ENCODE results near the gene VPS50.
A peak's percentile ranks its signal among the peaks of the same experiment; 100 is the strongest.

VPS50 gene

DNA sequence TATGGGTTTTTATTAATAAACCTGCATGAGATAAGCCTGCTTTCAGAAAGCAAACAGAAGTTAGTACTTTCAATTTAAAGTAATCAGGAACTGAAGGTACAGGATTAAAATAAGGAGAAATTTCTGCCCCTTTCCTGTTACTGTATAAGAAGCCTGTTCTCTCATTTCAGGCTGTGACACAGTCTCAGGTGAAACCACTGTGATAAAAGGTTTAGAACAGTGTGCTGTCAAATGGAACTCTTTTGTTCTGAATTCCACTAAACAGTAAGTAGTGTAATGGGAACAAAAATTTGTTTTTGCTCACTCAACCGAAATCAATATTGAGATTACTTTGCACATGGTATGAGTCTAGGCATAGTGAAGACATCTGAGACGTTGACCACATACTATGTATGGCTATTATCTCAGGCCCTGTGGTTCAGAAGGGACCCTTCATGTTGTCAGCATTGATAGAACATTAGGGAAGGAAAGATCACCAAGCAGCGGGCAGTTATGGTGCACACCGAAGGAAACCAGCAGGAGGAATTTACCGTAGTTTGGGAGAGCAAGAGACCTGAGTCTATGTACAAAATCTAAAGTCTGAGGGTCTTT is 20.8 kb upstream of the VPS50 start:
- no peaks in the 10 kb centered on the region for H3K36me3 ChIP-seq (ENCODE audit: control insufficient read depth, insufficient read depth, low read length)
- H3K27ac ChIP-seq (ENCODE audit: low read length) = no peak overlapping the region
- H3K9me3 ChIP-seq (ENCODE audit: control insufficient read depth, insufficient read depth, low read length) = no peaks in the 10 kb centered on the region
- H3K27me3 ChIP-seq (ENCODE audit: control insufficient read depth, insufficient read depth, low read length) = no peaks in the 10 kb centered on the region
- H3K4me3 ChIP-seq (ENCODE audit: low read length) = no peak overlapping the region
- no CpG with 5 or more reads among the region's 5 CpGs for WGBS (ENCODE audit: insufficient coverage, insufficient read length)
- H3K4me1 ChIP-seq (ENCODE audit: control insufficient read depth, insufficient read depth, low read length) = no peaks in the 10 kb centered on the region; the same call in 1 of the 2 replicates
- no peak for DNase-seq (ENCODE audit: low read depth, low spot score)

DNA sequence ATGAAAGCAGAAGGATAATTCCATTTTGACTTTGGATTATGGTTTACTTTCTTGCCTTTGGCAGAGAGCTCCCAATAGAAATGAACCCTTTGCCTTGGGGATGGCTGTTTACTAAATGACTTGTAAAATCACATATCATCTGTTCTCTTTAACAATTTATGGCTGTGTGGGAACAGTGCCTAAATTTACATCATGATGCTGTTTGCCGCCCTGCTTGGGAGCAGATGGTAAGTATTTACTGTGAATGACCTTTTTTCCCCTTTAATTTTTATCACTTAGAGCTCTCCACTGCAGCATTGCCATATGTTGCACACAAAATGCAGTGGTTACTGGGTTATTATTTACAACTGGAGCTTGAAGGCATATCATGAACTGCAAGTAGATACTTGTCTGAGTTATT is 19.3 kb upstream of the VPS50 start:
- H3K4me1 ChIP-seq (ENCODE audit: control insufficient read depth, insufficient read depth, low read length) = no peaks in the 10 kb centered on the region; the same call in 1 of the 2 replicates
- H3K27ac ChIP-seq (ENCODE audit: low read length) = no peak overlapping the region
- H3K36me3 ChIP-seq (ENCODE audit: control insufficient read depth, insufficient read depth, low read length) = no peaks in the 10 kb centered on the region
- DNase-seq (ENCODE audit: low read depth, low spot score) = no peak
- no peaks in the 10 kb centered on the region for H3K27me3 ChIP-seq (ENCODE audit: control insufficient read depth, insufficient read depth, low read length)
- H3K4me3 ChIP-seq (ENCODE audit: low read length) = no peak overlapping the region
- H3K9me3 ChIP-seq (ENCODE audit: control insufficient read depth, insufficient read depth, low read length) = no peaks in the 10 kb centered on the region
- no CpG with 5 or more reads among the region's 1 CpG for WGBS (ENCODE audit: insufficient coverage, insufficient read length)

DNA sequence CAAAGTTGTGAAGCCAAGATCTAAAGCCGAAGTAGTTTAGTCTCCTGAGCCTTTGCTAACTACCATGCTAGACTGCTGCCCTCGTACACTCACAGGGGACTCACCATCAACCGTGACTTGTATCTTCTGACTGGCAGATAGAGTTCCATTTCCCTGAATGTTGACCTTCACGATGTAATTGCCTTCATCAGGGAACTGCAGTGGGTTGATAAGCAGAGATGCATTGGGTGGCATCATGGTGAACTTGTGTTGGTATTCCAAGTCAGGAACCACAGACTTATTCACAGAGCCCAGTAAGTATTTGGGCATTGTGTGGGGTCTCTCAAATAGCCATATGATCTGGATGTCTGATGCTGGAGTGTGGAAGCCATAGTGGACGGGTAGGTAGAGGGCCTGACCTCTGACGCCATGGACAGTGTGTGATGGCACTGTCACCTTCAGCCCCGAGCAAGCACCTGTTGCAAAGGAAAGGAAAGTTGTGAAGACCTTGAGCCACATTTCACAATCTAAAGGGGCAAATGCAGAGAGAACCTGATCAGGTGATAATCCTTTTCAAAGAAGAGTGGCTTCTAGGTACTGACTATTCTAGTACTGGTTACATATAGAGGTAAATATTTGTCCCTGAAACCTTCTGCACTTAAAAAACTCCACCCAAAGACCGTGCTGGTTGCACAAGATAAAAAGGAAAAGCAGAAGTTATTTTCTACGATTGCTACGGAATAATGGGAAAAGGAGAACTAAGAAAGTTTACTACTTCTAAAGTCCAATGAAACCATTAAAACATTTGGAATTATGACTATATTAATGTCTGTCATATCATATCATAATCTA is 13.0 kb upstream of the VPS50 start:
- Histone ChIP-seq H3K36me3 (ENCODE audit: control insufficient read depth, insufficient read depth, low read length) (no peaks in the 10 kb centered on the region), H3K9me3 (ENCODE audit: control insufficient read depth, insufficient read depth, low read length) (no peaks in the 10 kb centered on the region), H3K27ac (ENCODE audit: low read length) (no peak overlapping the region), H3K4me3 (ENCODE audit: low read length) (no peak overlapping the region), H3K4me1 (ENCODE audit: control insufficient read depth, insufficient read depth, low read length) (no peaks in the 10 kb centered on the region; the same call in 1 of the 2 replicates), H3K27me3 (ENCODE audit: control insufficient read depth, insufficient read depth, low read length) (no peaks in the 10 kb centered on the region)
- no CpG with 5 or more reads among the region's 10 CpGs for WGBS (ENCODE audit: insufficient coverage, insufficient read length)
- no peak for DNase-seq (ENCODE audit: low read depth, low spot score)

DNA sequence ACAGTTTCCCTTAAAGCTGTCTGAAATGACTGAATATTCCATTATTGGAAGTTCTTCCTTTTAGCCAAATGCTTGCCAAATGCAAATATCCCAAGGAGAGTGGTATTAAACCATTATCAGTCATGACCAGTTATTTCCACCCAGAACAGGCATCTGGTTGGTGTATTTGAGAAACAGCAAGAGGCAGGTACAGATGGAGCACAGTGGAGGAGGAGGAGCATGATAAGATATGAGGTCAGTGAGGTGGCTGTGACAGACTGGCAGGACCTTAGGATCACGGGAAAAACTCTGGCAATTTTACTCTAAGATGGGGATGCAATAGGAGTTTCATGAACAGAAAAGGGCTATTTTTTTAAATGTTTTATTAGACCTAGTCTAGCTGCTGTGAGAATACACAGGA is 12.3 kb upstream of the VPS50 start:
- Histone ChIP-seq H3K36me3 (ENCODE audit: control insufficient read depth, insufficient read depth, low read length) (no peaks in the 10 kb centered on the region), H3K27ac (ENCODE audit: low read length) (no peak overlapping the region), H3K4me1 (ENCODE audit: control insufficient read depth, insufficient read depth, low read length) (no peaks in the 10 kb centered on the region; the same call in 1 of the 2 replicates), H3K27me3 (ENCODE audit: control insufficient read depth, insufficient read depth, low read length) (no peaks in the 10 kb centered on the region), H3K9me3 (ENCODE audit: control insufficient read depth, insufficient read depth, low read length) (no peaks in the 10 kb centered on the region), H3K4me3 (ENCODE audit: low read length) (no peak overlapping the region)
- no CpG with 5 or more reads among the region's 1 CpG for WGBS (ENCODE audit: insufficient coverage, insufficient read length)
- no peak for DNase-seq (ENCODE audit: low read depth, low spot score)

DNA sequence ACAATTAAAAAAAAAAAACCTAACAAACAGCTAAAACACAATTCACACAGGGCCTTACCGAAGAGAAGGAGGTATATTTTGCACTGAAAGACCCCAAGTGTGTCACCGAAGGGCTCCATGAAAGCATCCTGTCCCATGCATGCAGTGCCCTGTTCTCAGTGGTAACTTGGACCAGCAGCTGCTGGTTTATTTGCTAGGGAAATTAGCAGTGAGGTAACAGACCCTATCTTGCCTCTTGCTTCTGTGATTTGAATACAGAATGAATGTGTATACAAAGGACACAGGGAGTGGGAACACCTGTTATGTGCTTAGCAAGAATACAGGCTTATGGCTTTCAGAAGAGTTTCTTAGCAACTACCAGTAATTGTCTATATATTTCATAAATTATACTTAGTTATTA is 5.9 kb upstream of the VPS50 start, which contains the start of gene HEPACAM2:
Gene HEPACAM2 (minus strand): TSS at position 160 of the 400 bp plus-strand sequence.
- no peak for DNase-seq (ENCODE audit: low read depth, low spot score)
- Histone ChIP-seq H3K27ac (ENCODE audit: low read length) (no peak within 1 kb of the TSS), H3K4me3 (ENCODE audit: low read length) (no peak within 1 kb of the TSS), H3K36me3 (ENCODE audit: control insufficient read depth, insufficient read depth, low read length) (no peaks in the 10 kb centered on the region), H3K9me3 (ENCODE audit: control insufficient read depth, insufficient read depth, low read length) (no peaks in the 10 kb centered on the region), H3K4me1 (ENCODE audit: control insufficient read depth, insufficient read depth, low read length) (no peaks in the 10 kb centered on the region), H3K27me3 (ENCODE audit: control insufficient read depth, insufficient read depth, low read length) (no peaks in the 10 kb centered on the region)
- WGBS (ENCODE audit: insufficient coverage, insufficient read length) = no CpG with 5 or more reads among the region's 2 CpGs

DNA sequence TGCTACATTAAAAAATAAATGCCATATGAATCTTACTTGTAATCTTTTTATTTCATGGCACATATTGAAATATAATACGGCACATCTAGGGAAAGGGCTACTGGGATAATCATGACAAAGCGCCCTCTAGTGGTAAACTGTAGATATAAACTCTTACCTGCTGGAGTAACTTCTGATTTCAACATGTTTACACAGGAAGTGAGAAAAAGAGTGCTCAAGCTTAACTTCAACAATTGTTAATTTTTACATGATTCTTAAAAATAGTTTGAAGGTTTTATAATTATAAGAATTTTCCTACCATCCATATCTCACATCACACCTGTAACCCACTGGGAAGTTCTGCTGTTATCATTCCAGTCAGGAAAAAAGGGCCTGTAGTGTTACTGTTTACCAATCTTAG is 3.9 kb upstream of the VPS50 start:
- Histone ChIP-seq H3K27ac (ENCODE audit: low read length) (no peak overlapping the region), H3K4me1 (ENCODE audit: control insufficient read depth, insufficient read depth, low read length) (no peaks in the 10 kb centered on the region), H3K27me3 (ENCODE audit: control insufficient read depth, insufficient read depth, low read length) (no peaks in the 10 kb centered on the region), H3K9me3 (ENCODE audit: control insufficient read depth, insufficient read depth, low read length) (no peaks in the 10 kb centered on the region), H3K36me3 (ENCODE audit: control insufficient read depth, insufficient read depth, low read length) (no peaks in the 10 kb centered on the region), H3K4me3 (ENCODE audit: low read length) (no peak overlapping the region)
- no CpG with 5 or more reads among the region's 2 CpGs for WGBS (ENCODE audit: insufficient coverage, insufficient read length)
- DNase-seq (ENCODE audit: low read depth, low spot score) = no peak

DNA sequence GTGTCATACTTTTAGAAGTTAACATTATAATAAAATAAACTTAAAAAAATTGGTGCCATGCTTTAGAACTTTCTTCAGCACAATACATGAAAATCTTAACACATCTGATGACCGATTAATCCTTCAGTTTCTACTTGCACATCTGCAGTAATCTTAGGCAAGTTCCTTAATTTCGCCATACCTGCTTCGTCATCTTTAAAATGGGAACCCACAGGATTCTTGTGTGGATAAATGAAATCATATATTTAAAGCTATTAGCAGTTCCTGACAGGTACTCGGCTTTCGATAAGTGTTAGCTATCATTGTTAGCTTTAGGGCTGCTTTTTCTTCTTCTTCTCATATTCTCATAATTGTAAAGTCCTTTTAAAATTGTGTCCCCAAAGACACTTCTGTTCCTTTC is 907 bp upstream of the VPS50 start:
- no CpG with 5 or more reads among the region's 5 CpGs for WGBS (ENCODE audit: insufficient coverage, insufficient read length)
- H3K9me3 ChIP-seq (ENCODE audit: control insufficient read depth, insufficient read depth, low read length) = no peaks in the 10 kb centered on the region
- H3K27ac ChIP-seq (ENCODE audit: low read length) = no peak overlapping the region
- no peaks in the 10 kb centered on the region for H3K27me3 ChIP-seq (ENCODE audit: control insufficient read depth, insufficient read depth, low read length)
- peak overlapping the region; percentile 87; the same call in 1 of the 2 replicates for H3K4me3 ChIP-seq (ENCODE audit: low read length)
- DNase-seq (ENCODE audit: low read depth, low spot score) = no peak
- no peaks in the 10 kb centered on the region for H3K36me3 ChIP-seq (ENCODE audit: control insufficient read depth, insufficient read depth, low read length)
- no peaks in the 10 kb centered on the region for H3K4me1 ChIP-seq (ENCODE audit: control insufficient read depth, insufficient read depth, low read length)

DNA sequence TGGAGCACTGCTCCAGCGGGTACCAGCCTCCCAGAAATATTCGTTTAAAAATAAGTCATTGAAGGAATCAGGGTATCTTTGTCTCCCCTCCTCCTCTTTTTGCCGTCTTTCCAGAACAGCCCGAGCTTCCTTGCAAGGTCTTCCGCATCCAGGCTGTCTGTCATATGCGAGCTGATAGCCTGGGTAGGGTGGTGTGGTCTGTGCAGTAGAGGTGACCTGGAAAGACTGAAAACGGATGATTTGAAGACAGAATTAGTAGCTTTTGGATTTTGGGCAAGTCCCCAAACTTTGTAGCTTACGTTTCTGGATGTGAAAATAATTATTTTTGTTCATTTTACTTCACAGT is 480 bp downstream of the VPS50 start:
- Histone ChIP-seq H3K4me1 (ENCODE audit: control insufficient read depth, insufficient read depth, low read length) (no peaks in the 10 kb centered on the region), H3K27ac (ENCODE audit: low read length) (no peak overlapping the region), H3K4me3 (ENCODE audit: low read length) (peak overlapping the region; percentile 87; the same call in 1 of the 2 replicates), H3K9me3 (ENCODE audit: control insufficient read depth, insufficient read depth, low read length) (no peaks in the 10 kb centered on the region), H3K36me3 (ENCODE audit: control insufficient read depth, insufficient read depth, low read length) (no peaks in the 10 kb centered on the region), H3K27me3 (ENCODE audit: control insufficient read depth, insufficient read depth, low read length) (no peaks in the 10 kb centered on the region)
- no CpG with 5 or more reads among the region's 8 CpGs for WGBS (ENCODE audit: insufficient coverage, insufficient read length)
- no peak for DNase-seq (ENCODE audit: low read depth, low spot score)

DNA sequence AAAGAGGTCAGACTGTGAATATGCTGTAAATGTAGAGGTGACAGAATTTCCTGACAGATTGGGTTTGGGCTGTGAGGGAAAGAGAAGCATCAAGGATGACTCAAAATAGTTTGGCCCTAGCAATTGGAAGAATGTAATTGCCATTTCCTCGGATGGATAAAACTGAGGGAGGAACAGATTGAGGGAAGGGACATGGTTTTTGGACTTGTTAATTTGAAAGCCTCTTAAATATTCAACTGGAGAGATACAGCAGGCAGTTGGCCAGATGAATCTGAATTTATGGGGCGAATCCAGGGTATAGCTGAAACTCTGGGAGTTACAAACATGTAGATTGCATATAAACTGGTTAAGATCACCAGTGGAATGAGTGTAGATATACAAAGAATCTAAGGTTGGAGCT is 3.4 kb downstream of the VPS50 start:
- no CpG with 5 or more reads among the region's 2 CpGs for WGBS (ENCODE audit: insufficient coverage, insufficient read length)
- Histone ChIP-seq H3K36me3 (ENCODE audit: control insufficient read depth, insufficient read depth, low read length) (no peaks in the 10 kb centered on the region), H3K27ac (ENCODE audit: low read length) (no peak overlapping the region), H3K27me3 (ENCODE audit: control insufficient read depth, insufficient read depth, low read length) (no peaks in the 10 kb centered on the region), H3K9me3 (ENCODE audit: control insufficient read depth, insufficient read depth, low read length) (no peaks in the 10 kb centered on the region), H3K4me3 (ENCODE audit: low read length) (no peak overlapping the region), H3K4me1 (ENCODE audit: control insufficient read depth, insufficient read depth, low read length) (no peaks in the 10 kb centered on the region)
- DNase-seq (ENCODE audit: low read depth, low spot score) = no peak

DNA sequence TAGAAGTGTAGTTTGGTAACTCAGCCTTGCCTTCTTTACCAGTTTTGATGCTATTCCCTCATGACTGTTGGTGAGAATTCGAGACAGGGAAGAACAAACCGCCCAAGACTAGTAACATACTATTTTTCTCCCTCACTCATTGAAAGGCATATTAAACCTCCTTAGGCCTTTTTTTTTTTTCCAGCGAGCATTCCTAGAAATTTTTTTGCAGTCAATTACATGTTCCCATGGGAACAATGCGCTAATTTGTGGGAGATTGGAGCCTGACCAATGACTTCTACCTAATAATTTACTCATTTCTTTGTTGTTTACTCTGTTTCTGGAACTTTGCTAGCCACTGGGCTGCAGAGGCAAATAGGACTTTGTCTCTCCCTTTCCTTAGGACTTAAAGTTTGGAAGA is 6.0 kb downstream of the VPS50 start:
- no peaks in the 10 kb centered on the region for H3K36me3 ChIP-seq (ENCODE audit: control insufficient read depth, insufficient read depth, low read length)
- DNase-seq (ENCODE audit: low read depth, low spot score) = no peak
- no CpG with 5 or more reads among the region's 4 CpGs for WGBS (ENCODE audit: insufficient coverage, insufficient read length)
- H3K27me3 ChIP-seq (ENCODE audit: control insufficient read depth, insufficient read depth, low read length) = no peaks in the 10 kb centered on the region
- H3K4me1 ChIP-seq (ENCODE audit: control insufficient read depth, insufficient read depth, low read length) = no peaks in the 10 kb centered on the region
- no peak overlapping the region for H3K4me3 ChIP-seq (ENCODE audit: low read length)
- H3K27ac ChIP-seq (ENCODE audit: low read length) = no peak overlapping the region
- H3K9me3 ChIP-seq (ENCODE audit: control insufficient read depth, insufficient read depth, low read length) = no peaks in the 10 kb centered on the region

DNA sequence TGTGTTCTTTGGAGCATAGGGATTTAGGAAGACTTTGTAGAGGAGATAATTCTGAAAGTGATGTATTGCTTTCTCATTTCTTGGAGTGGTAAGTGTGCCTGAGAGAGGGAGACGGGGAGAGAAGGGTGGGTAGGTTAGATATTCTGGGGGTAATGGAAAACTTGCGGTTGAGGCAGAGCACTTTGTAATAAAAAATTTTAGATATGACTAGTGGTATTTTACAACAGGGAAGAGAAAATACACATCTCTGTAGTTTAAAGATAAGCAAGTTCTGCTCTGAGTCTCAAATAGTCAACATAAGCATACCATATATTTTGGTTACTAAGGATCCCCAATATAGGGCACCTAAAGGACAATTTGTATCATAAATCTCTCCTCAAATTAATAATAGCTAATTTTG is 6.6 kb downstream of the VPS50 start:
- WGBS (ENCODE audit: insufficient coverage, insufficient read length) = 100% methylated on average over 1 of the region's 2 CpGs
- no peak overlapping the region for H3K4me3 ChIP-seq (ENCODE audit: low read length)
- no peak overlapping the region for H3K27ac ChIP-seq (ENCODE audit: low read length)
- H3K36me3 ChIP-seq (ENCODE audit: control insufficient read depth, insufficient read depth, low read length) = no peaks in the 10 kb centered on the region
- H3K4me1 ChIP-seq (ENCODE audit: control insufficient read depth, insufficient read depth, low read length) = no peaks in the 10 kb centered on the region
- H3K9me3 ChIP-seq (ENCODE audit: control insufficient read depth, insufficient read depth, low read length) = no peaks in the 10 kb centered on the region
- H3K27me3 ChIP-seq (ENCODE audit: control insufficient read depth, insufficient read depth, low read length) = no peaks in the 10 kb centered on the region
- DNase-seq (ENCODE audit: low read depth, low spot score) = no peak

Measured in iPS DF 6.9 (cell line).